LoVo (cell line): ENCODE measurements around the gene NPFFR2.
"Not testable (repeated sequence)": the region's sequence is repeated elsewhere in the genome, so short reads cannot be mapped to it uniquely, and the experiment has no call there.

Source experiments
- DNase-seq: peaks from one replicate; pipeline ENCODE4 v3.0.0-alpha.2; 2016; ENCODE audit warnings: low spot score

The NPFFR2 gene

GRCh38 chr4:72111863-72112262 lies 80.1 kb downstream of the NPFFR2 start:
- DNase-seq, result no peak

- DNase-seq, result peak; percentile 47
Observed at GRCh38 chr4:72112514-72113156, 80.8 kb downstream of the NPFFR2 start.

- no peak for DNase-seq
Observed at GRCh38 chr4:72118017-72118416, 86.2 kb downstream of the NPFFR2 start.

- DNase-seq, result no peak
Observed at GRCh38 chr4:72119946-72120345, 88.1 kb downstream of the NPFFR2 start.

- DNase-seq, result no peak
Observed at GRCh38 chr4:72128741-72129140, 96.9 kb downstream of the NPFFR2 start.

GRCh38 chr4:72136429-72136828 lies 104.6 kb downstream of the NPFFR2 start:
- no peak for DNase-seq

GRCh38 chr4:72139997-72140396 lies 108.2 kb downstream of the NPFFR2 start:
- not testable (repeated sequence) for DNase-seq

GRCh38 chr4:72144241-72144640 lies 112.4 kb downstream of the NPFFR2 start:
- DNase-seq, result no peak

- DNase-seq, result no peak
Observed at GRCh38 chr4:72152731-72153130, 120.9 kb downstream of the NPFFR2 start.

- not testable (repeated sequence) for DNase-seq
Observed at GRCh38 chr4:72153634-72154033, 121.8 kb downstream of the NPFFR2 start.

- DNase-seq, result not testable (repeated sequence)
Observed at GRCh38 chr4:72169285-72169684, 137.5 kb downstream of the NPFFR2 start.

GRCh38 chr4:72169861-72170260 lies 138.1 kb downstream of the NPFFR2 start:
- no peak for DNase-seq

GRCh38 chr4:72171761-72172160 lies 140.0 kb downstream of the NPFFR2 start:
- DNase-seq, result no peak

- DNase-seq, result no peak
Observed at GRCh38 chr4:72179342-72179741, 147.5 kb downstream of the NPFFR2 start.

GRCh38 chr4:72186714-72187113 lies 154.9 kb downstream of the NPFFR2 start:
- no peak for DNase-seq

GRCh38 chr4:72194046-72194445 lies 162.2 kb downstream of the NPFFR2 start:
- DNase-seq, result no peak

GRCh38 chr4:72194453-72194852 lies 162.7 kb downstream of the NPFFR2 start:
- DNase-seq, result no peak
